Stimulated activated CD8-positive, alpha-beta memory T cell treated with anti-CD3 and anti-CD28 coated beads, Interleukin-12 subunit alpha, Interleukin-12 subunit beta, amount 100 ng/mL, for 24 hours (primary cell): ENCODE data around the gene LYPD3.
A peak's percentile ranks its signal among the peaks of the same experiment; 100 is the strongest.
"Not testable (repeated sequence)": the region's sequence is repeated elsewhere in the genome, so short reads cannot be mapped to it uniquely, and the experiment has no call there.

ENCODE experiments used
- DNase-seq: peaks from one replicate; pipeline ENCODE4 v3.0.0-alpha.2; 2020; ENCODE audit errors: extremely low read depth

Gene LYPD3

GRCh38 chr19:43465468-43466120 lies at the start of gene LYPD3:
Gene LYPD3 (minus strand): TSS chr19:43465608. CDS start chr19:43465571, 37 bp downstream.
- no peak for DNase-seq

- DNase-seq: not testable (repeated sequence)
These were observed 47.0 kb upstream of the LYPD3 start for GRCh38 chr19:43512399-43512798.

- no peak for DNase-seq
These were observed 45.9 kb upstream of the LYPD3 start for GRCh38 chr19:43511324-43511723.

- DNase-seq: no peak
These were observed 45.3 kb upstream of the LYPD3 start for GRCh38 chr19:43510713-43511112.

GRCh38 chr19:43507880-43508279 lies 42.5 kb upstream of the LYPD3 start:
- DNase-seq: no peak

GRCh38 chr19:43506629-43507028 lies 41.2 kb upstream of the LYPD3 start:
- no peak for DNase-seq

- DNase-seq: no peak
These were observed 40.5 kb upstream of the LYPD3 start for GRCh38 chr19:43505941-43506340.

GRCh38 chr19:43505186-43505456 lies 39.7 kb upstream of the LYPD3 start:
- no peak for DNase-seq

GRCh38 chr19:43504426-43505185 lies 39.2 kb upstream of the LYPD3 start, which contains the start of gene PHLDB3:
Gene PHLDB3 (minus strand): TSS chr19:43504746. CDS start chr19:43504118, 628 bp downstream.
- no peak for DNase-seq

GRCh38 chr19:43503501-43504425 lies 38.4 kb upstream of the LYPD3 start:
- DNase-seq: peak; percentile 99

- DNase-seq: no peak
These were observed 37.1 kb upstream of the LYPD3 start for GRCh38 chr19:43502419-43502976.

- DNase-seq: no peak
These were observed 36.4 kb upstream of the LYPD3 start for GRCh38 chr19:43501661-43502418.

GRCh38 chr19:43499042-43499441 lies 33.6 kb upstream of the LYPD3 start:
- DNase-seq: no peak

- no peak for DNase-seq
These were observed 32.9 kb upstream of the LYPD3 start for GRCh38 chr19:43498233-43498842.

- DNase-seq: no peak
These were observed 31.6 kb upstream of the LYPD3 start for GRCh38 chr19:43496960-43497359.

GRCh38 chr19:43495082-43495481 lies 29.7 kb upstream of the LYPD3 start:
- no peak for DNase-seq

GRCh38 chr19:43490759-43491158 lies 25.4 kb upstream of the LYPD3 start:
- no peak for DNase-seq

- no peak for DNase-seq
These were observed 24.7 kb upstream of the LYPD3 start for GRCh38 chr19:43489979-43490599.

GRCh38 chr19:43489310-43489709 lies 23.9 kb upstream of the LYPD3 start:
- DNase-seq: no peak

- no peak for DNase-seq
These were observed 22.8 kb upstream of the LYPD3 start for GRCh38 chr19:43488179-43488578.
